Small intestine (tissue), 7 donors: Measurements from ENCODE around the gene FAM53B. TPM values are rescaled to one million over a fixed set of nuclear protein-coding genes. Genes with fewer than 3 reads are reported as not detected.

Source experiments
- DNase-seq, 2 donors: peaks; one replicate each; pipeline versions ENCODE4 v3.0.0 to v3.0.0-alpha.2; 2013
- FAIRE-seq: peaks from 2 replicates; lab custom pipeline; 2012; peaks lifted over from hg19 to GRCh38; lab: Jason Lieb, UNC
- H3K27ac ChIP-seq, 3 donors: one replicate each; pipeline ENCODE4 v1.5.1; 2013; ENCODE audit warnings: low read length in 2 of 3, mild to moderate bottlenecking in 2 of 3, control low read depth in 1 of 3, inconsistent platforms in 1 of 3, low read depth in 1 of 3, moderate library complexity in 1 of 3
- H3K27me3 ChIP-seq, 3 donors: one replicate each; pipeline ENCODE4 v1.6.1; 2013; ENCODE audit warnings: low read length in 3 of 3, inconsistent platforms in 1 of 3; ENCODE audit not compliant: control insufficient read depth in 3 of 3, insufficient read depth in 3 of 3
- H3K36me3 ChIP-seq, 3 donors: one replicate each; pipeline ENCODE4 v1.6.1; 2013; ENCODE audit warnings: low read length in 3 of 3, inconsistent platforms in 1 of 3, low read depth in 1 of 3, mild to moderate bottlenecking in 1 of 3, moderate library complexity in 1 of 3; ENCODE audit not compliant: control insufficient read depth in 3 of 3, insufficient read depth in 2 of 3
- H3K4me1 ChIP-seq, 3 donors: one replicate each; pipeline ENCODE4 v1.6.1; 2013; ENCODE audit warnings: low read length in 2 of 3, inconsistent platforms in 1 of 3, low read depth in 1 of 3, mild to moderate bottlenecking in 1 of 3, moderate library complexity in 1 of 3; ENCODE audit not compliant: control insufficient read depth in 3 of 3, insufficient read depth in 2 of 3
- H3K4me3 ChIP-seq, 3 donors: one replicate each; pipeline ENCODE4 v1.5.1; 2013; ENCODE audit warnings: low read length in 3 of 3, control low read depth in 1 of 3, inconsistent platforms in 1 of 3, low read depth in 1 of 3, mild to moderate bottlenecking in 1 of 3, moderate library complexity in 1 of 3
- H3K9me3 ChIP-seq, 2 donors: one replicate each; pipeline ENCODE4 v1.6.1; 2013; ENCODE audit warnings: low read depth in 1 of 2, low read length in 1 of 2; ENCODE audit not compliant: control insufficient read depth in 2 of 2, insufficient read depth in 1 of 2
- WGBS, 3 donors: extraction: QIAGEN DNeasy Blood & Tissue Kit; methylation state at CpG; one replicate each; pipeline ENCODE4 v1.1.7; 2013; 5-methylcytosine and 5-hydroxymethylcytosine counted together
- polyA plus RNA-seq, 4 donors: library from polyadenylated mRNA; stranded (reverse) in 3 of 4; unstranded in 1 of 4; fragments of 200-250 nt in 3 of 4; fragments of 120-200 nt in 1 of 4; gene quantifications; one replicate each; pipeline versions ENCODE4 v1.2.1 to v1.2.3, GENCODE V29; 2013
- donor health status: healthy with polysubstance abuse.
- donor health status: control.
- donor health status: control.
- donor health status: Bipolar disorder and iron deficiency.
- donor health status: healthy.

The FAM53B gene
- polyA plus RNA-seq, 4 donors: 15.1 to 30.2 (median 22.8) TPM

DNA sequence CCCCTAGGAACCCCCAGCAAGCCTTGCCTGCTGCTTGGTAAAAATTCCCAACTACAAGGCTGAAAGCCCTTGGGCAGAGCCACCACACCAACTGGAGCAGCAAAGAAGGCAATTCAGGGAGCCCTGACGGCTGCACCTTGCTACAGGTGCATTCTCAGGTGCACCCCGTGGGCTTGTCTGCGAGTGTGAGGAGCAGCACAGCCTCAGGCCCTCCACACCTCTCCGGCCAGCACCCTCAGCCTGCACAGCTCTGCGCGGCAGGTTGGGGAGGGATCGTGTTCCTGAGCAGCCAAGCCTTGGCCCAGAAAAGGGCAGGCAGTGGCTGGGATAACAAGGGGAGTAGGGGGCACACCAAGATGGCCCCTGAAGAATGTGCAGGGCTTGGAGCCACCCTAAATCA lies 104.1 kb downstream of the FAM53B start:
- FAIRE-seq (no peak), DNase-seq (no peak)
- no peaks in the 10 kb centered on the region for H3K27me3 ChIP-seq
- H3K4me1 ChIP-seq: peaks cover 0 to 6% (median 6%) of the 10 kb centered on the region in 3 donors
- peaks cover 0 to 82% (median 0%) of the 10 kb centered on the region in 3 donors for H3K36me3 ChIP-seq
- H3K4me3 ChIP-seq: no peak overlapping the region
- 82 to 92% (median 90%) methylated on average over 7 of the region's 7 CpGs for WGBS, 3 donors
- no peak overlapping the region for H3K27ac ChIP-seq
- peaks cover 0 to 2% of the 10 kb centered on the region in 2 donors for H3K9me3 ChIP-seq

DNA sequence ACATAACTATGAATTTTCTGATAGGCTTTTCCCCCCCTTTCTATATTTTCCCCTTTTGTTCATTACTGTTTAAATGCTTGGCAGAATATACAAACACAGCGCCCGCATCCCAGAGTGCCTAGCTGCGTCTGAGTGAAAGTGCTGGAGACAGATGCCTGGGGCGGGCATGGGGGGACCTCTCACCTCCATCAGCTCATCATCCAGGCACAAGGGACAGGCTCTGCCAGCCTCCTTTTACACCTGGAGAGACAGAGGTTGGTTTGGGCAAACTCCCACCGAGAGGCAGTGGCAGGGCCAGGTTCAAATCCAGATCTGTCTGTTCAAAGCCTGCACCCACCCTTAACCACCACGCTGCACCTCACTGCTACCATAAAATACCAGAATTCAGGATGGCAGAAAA lies 104.5 kb downstream of the FAM53B start:
- 93 to 96% (median 95%) methylated on average over 6 of the region's 6 CpGs for WGBS, 3 donors
- Histone ChIP-seq H3K27me3 (no peaks in the 10 kb centered on the region), H3K9me3 (peaks cover 0 to 2% of the 10 kb centered on the region in 2 donors), H3K4me3 (no peak overlapping the region), H3K36me3 (peaks cover 0 to 78% (median 0%) of the 10 kb centered on the region in 3 donors), H3K27ac (no peak overlapping the region), H3K4me1 (peaks cover 0 to 6% (median 6%) of the 10 kb centered on the region in 3 donors)
- DNase-seq: no peak
- no peak for FAIRE-seq

DNA sequence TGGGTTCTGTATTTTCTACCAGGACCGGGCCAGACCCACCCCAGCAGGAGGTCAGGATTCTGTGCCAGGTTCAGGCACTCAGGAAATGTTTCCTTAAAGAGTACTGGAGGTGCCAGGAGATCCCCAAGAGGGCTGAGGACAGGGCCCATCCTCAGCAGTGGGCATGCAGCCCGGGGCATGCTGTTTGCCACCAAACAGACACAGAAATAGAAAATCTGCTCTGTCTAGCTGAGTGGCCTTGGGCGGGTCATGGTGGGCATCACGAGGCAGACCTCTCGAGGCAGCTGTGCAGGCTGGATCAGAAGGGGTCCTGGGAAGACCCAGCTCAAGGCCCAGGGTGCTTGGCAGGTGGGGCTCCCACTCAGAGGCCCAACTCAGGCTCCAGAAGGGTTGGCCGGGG lies 105.0 kb downstream of the FAM53B start:
- Histone ChIP-seq H3K4me1 (peaks cover 0 to 6% (median 6%) of the 10 kb centered on the region in 3 donors), H3K4me3 (no peak overlapping the region), H3K27me3 (no peaks in the 10 kb centered on the region), H3K36me3 (peaks cover 0 to 78% (median 0%) of the 10 kb centered on the region in 3 donors), H3K9me3 (peaks cover 0 to 5% of the 10 kb centered on the region in 2 donors), H3K27ac (no peak overlapping the region)
- no peak for FAIRE-seq
- no peak for DNase-seq
- 84 to 92% (median 89%) methylated on average over 6 of the region's 6 CpGs for WGBS, 3 donors

DNA sequence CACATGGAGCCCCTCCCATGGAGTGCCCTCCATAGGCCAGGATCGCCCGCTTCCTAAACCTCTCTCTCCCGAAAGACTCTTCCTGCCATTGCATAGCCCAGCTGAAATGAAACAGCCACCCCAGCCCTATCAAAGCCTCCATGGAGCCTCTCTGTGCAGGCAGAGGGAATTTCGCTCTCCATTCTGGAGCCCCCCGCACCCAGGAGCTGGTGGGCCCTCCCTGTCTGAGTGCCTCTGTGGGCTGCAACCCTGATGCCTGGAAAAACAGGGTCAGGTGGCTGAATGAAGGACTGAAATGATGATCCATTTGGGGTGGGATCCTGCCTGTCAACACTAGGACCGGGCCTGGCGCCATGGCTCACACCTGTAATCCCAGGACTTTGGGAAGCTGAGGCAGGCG lies 106.4 kb downstream of the FAM53B start:
- Histone ChIP-seq H3K4me3 (no peak overlapping the region), H3K9me3 (peaks cover 0 to 5% of the 10 kb centered on the region in 2 donors), H3K27ac (no peak overlapping the region), H3K4me1 (peaks cover 0 to 6% (median 6%) of the 10 kb centered on the region in 3 donors), H3K27me3 (no peaks in the 10 kb centered on the region), H3K36me3 (peaks cover 0 to 66% (median 0%) of the 10 kb centered on the region in 3 donors)
- FAIRE-seq (no peak), DNase-seq (no peak)
- 97 to 99% (median 98%) methylated on average over 8 of the region's 8 CpGs for WGBS, 3 donors

DNA sequence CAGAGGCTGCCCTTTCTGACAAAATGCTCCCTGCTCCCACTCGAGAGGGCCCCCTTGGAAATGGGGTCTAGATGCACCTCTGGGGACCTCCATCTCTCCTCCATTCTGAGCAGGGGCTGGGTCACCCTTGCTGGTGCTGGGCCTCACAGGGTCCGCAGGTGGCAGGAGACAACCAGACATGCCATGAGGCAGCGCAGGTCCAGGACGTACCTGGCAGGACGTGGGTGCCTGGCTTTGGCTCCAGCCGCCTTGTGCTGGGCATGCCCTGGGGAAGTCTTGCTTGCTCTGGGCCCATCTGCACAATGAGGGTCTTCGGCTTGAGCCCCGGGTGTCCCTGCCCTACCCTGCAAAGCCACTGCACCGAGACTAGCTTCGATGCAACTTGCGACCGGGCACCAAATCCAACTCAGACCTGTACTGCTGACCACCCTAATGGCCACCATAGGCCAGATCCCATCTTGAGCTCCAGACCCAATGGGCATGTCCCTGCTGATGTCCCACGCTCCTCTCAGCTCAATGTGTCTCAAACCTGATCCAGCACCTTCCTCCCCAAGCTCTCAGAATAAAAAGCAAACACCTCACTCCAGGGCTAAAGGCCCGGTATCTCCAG lies 107.0 kb downstream of the FAM53B start:
- Histone ChIP-seq H3K27ac (no peak overlapping the region), H3K27me3 (no peaks in the 10 kb centered on the region), H3K4me3 (no peak overlapping the region), H3K4me1 (peaks cover 0 to 6% (median 6%) of the 10 kb centered on the region in 3 donors), H3K9me3 (peaks cover 0 to 5% of the 10 kb centered on the region in 2 donors), H3K36me3 (peaks cover 0 to 66% (median 0%) of the 10 kb centered on the region in 3 donors)
- DNase-seq (no peak), FAIRE-seq (no peak)
- 95 to 98% (median 96%) methylated on average over 14 of the region's 14 CpGs for WGBS, 3 donors

DNA sequence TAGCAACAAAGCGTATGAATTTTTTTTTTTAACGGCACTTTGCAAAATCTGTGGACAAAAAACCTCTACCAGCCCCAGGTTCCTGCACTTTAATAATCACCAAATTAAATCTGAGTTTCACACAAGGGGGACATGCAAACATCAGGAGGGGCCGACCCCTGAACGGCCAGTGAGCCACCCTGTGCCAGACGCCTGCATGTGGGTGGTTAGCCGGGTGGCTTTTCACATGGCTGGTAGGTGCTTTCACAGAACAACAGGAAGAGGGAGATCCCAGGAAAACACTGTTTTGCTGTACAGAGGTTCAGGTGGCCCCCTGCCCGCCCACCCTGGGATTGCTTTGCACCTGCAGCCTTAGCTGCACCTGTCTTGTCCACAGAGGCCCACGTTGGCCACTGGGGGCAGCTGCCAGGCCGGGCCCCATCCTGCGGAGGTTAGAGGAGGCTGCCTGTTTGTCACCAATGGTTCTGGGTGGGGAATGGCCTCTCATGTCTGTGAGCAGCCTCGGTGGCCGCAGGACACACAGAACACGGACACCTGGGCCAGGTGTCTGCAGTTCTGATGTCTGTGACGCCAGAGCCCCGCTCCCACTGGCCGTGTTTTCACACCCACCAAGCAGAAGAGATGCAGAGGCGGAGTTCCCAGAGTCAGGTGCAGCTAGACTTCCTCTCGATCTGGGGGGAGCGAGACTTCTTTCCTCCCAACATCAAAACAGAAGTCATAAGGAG lies 107.7 kb downstream of the FAM53B start:
- no peak for FAIRE-seq
- no peak for DNase-seq
- H3K4me1 ChIP-seq: peaks cover 0 to 6% (median 0%) of the 10 kb centered on the region in 3 donors

DNA sequence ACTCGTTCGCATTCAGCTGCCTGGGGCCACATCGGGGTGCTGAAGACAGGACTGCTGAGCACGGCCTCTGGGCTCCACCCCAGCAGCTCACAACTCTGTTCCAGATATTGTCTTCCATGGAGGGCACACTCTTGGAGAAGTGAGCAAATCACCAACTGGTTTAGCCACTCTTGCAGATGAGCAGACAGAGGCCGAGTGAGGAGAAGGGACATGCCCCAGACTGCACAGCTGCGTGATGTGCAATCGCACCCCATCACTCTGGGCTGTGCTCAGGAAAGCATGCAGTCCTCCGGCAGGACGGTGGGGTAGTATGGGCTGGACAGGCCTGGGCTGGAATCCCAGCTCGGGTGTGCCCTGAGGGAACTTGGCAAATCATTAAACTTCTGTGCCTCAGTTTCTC lies 111.6 kb downstream of the FAM53B start:
- Histone ChIP-seq H3K36me3 (peaks cover 0 to 58% (median 0%) of the 10 kb centered on the region in 3 donors), H3K4me3 (no peak overlapping the region), H3K4me1 (peaks cover 3 to 16% (median 7%) of the 10 kb centered on the region in 3 donors), H3K27me3 (no peaks in the 10 kb centered on the region), H3K9me3 (peaks cover 0 to 5% of the 10 kb centered on the region in 2 donors), H3K27ac (no peak overlapping the region)
- 84 to 91% (median 87%) methylated on average over 10 of the region's 10 CpGs for WGBS, 3 donors
- FAIRE-seq: no peak
- DNase-seq: no peak

More for the DNA sequence above, 107.7 kb downstream of the FAM53B start:
- Histone ChIP-seq H3K36me3 (peaks cover 0 to 65% (median 0%) of the 10 kb centered on the region in 3 donors), H3K27ac (no peak overlapping the region), H3K9me3 (peaks cover 0 to 5% of the 10 kb centered on the region in 2 donors), H3K27me3 (no peaks in the 10 kb centered on the region), H3K4me3 (no peak overlapping the region)
- WGBS, 3 donors: 76 to 86% (median 81%) methylated on average over 19 of the region's 19 CpGs

DNA sequence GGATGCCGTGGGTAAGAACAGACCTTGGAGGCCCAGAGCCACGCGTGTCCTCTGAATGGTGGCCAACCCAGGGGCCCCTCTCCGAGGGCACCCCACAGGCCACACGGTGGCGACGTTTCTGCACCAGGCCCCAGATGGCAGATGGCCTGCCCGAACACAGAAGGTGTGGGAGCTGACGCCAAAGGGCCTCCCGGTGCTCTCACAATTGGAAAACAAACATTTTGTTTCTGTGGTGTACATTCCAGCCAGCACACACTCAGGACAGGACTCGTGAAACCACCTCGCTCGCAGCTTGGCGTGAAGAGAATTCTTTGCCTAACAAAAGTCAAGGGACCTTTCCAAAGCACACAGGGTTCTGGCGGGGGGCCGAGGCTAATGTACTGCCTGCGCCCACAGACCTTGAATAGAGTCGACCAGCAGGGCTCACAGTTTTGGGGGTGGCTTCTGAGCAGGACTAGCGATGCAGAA lies 112.1 kb downstream of the FAM53B start:
- FAIRE-seq (no peak), DNase-seq (no peak)
- Histone ChIP-seq H3K36me3 (peaks cover 0 to 53% (median 0%) of the 10 kb centered on the region in 3 donors), H3K27me3 (no peaks in the 10 kb centered on the region), H3K27ac (no peak overlapping the region), H3K4me1 (peaks cover 5 to 20% (median 10%) of the 10 kb centered on the region in 3 donors), H3K9me3 (peaks cover 0 to 5% of the 10 kb centered on the region in 2 donors), H3K4me3 (no peak overlapping the region)
- WGBS, 3 donors: 73 to 79% (median 75%) methylated on average over 19 of the region's 19 CpGs
